Activated naive CD4-positive, alpha-beta T cell treated with anti-CD3 and anti-CD28 coated beads, Interleukin-2, amount 50 U/mL, for 16 hours (primary cell): ENCODE measurements around the gene PARN.
"Not testable (repeated sequence)": the region's sequence is repeated elsewhere in the genome, so short reads cannot be mapped to it uniquely, and the experiment has no call there.

ENCODE experiments used
- DNase-seq: peaks from one replicate; pipeline ENCODE4 v3.0.0-alpha.2; 2020

PARN gene

GRCh38 chr16:14566599-14566998, 63.5 kb downstream of the PARN start:
- no peak for DNase-seq

DNA sequence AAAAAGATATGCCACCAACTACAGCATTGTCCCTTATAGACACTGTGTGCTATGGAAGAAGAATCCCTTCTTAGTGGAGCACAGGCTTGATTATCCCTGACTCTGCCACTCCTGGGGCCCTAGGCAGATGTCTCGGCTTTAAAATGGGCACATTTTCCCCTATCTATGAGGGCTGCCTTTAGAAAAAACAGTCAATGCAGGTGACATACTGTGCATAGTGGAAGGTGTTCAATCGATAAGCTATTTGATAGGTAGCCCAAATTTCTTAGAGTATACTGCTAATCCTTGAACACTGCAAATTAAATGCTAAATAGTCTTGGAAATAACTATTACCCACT, 64.4 kb downstream of the PARN start:
- no peak for DNase-seq

DNA sequence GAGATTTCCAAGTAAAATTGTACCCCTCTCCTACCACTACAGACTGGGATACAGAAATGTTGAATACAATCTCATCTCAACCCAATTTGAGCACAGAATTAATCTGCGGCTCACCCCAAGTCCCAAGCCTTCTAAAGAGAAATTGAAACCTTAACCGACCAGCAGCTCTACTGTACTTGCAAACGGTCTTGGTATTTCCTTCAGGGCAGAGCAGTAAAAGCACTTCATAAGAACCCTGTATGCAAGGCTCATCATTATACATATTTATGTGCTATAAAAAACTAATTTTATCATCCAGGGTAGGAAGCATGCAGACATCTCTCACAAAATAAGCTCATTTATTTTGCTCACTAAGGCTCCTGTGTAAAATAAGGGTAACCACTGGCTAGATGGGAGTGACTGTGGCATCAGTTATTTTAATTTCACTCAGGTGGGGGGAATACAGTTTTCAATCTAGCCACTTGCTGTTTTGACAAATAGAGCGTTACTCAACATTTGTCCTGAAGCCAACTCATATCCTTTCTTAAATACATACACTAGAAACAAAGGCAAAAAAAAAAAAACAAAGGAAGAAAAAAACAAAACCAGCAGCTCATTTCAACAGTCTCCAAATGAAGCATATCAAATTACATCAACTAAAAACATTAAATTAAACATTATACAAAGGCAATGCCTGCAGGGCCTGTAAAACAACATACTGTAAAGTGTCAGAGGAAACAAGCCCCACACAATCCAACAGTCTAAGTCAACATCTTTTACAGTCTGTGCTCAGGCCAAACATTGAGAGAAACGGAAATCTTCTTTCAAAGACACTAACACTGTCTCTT, 65.0 kb downstream of the PARN start:
- DNase-seq = no peak

GRCh38 chr16:14564323-14564722, 65.7 kb downstream of the PARN start:
- DNase-seq = no peak

DNA sequence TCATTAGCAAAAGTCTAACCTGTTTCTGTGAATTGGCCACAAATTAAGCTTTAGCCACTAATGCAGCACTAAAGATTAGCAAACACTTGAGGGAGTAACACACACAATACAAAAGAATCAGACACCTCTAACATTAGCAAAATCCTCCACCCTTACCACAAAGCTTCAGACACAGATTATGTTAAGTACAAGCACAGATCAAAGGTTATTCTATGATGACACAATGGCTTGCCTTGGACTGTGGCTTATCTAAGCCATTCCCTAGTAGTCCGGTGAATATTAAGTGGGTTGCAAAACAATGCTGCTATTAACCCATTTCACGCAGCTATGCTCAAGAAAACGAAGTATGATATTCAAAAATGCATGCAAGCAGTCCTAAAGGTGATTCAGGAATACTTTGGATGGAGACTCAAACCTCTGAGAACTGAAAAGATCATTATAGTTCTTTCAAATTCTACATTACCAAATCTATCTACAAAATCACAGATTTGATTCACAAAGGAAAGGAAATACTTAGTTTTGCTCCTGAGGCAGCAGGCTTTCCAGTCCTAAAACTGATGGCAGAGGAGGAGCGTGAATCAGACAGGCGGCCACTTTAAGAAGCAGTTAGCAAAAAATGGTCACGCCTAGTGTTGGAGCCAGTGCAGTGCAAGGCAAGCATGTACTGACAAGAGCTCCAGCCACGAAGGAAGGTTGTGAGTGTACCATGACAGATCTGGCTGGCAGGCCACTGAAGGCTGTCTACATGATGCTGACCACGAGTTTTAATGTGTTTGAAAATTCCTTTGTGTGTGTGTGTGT, 67.2 kb downstream of the PARN start:
- DNase-seq = no peak

DNA sequence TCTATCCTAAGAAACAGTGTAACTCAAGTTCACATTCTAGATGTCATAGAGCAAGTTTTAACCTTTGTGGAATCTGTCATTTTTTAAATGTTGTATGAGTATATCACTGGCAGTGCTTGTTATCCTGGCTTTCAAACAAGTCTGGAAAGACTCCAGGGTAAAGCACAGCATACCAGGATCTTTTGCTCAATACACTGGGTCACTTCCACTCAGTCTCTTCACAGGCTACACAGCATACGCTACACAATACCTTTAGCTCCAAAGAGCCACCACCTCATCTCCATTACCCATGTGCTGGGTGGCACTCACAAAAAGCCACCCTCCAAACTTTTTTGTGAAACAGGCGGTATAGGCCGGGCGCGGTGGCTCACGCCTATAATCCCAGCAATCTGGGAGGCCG, 69.5 kb downstream of the PARN start:
- no peak for DNase-seq

DNA sequence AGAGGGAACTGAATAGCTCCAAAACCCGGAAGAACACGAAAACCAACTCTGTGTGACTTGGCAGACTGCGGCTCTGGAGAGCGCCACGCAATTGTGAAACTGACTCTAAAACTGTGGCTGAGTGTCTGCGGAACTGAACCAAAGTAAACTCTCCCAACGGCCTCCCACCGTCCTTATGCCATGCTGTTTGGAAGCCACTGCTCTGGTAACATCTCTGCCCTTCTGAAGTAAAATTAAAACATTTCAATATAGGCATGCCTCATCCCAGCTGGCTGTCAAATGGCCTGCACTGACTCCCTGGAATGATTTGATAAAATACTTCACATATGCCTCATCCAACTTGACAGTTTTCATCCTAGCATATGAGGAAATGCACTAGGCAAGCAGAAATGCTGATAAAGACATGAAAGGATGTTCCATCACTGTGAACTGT, 70.2 kb downstream of the PARN start:
- no peak for DNase-seq

DNA sequence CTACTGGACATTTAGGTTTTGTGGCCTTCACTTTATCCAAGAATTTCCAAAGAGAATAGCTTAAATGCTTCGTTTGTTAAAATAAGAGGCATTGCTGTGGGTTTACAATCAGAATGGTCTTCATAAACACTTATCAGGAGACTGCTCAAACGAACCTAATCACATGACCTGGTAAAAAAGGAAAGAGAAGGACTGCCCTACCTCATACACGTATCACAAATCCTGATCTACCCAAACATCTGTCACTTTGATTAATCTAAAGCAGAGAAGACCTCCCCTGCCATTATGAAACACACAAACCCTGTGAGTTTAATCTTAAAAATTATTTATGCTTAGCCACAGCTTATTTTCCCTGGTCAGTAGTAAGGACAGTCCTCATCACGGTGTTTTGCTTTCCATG, 76.6 kb downstream of the PARN start:
- no peak for DNase-seq

- no peak for DNase-seq
Measured at GRCh38 chr16:14549789-14550153, 80.3 kb downstream of the PARN start.

- no peak for DNase-seq
Measured at GRCh38 chr16:14548933-14549788, 80.9 kb downstream of the PARN start.

DNA sequence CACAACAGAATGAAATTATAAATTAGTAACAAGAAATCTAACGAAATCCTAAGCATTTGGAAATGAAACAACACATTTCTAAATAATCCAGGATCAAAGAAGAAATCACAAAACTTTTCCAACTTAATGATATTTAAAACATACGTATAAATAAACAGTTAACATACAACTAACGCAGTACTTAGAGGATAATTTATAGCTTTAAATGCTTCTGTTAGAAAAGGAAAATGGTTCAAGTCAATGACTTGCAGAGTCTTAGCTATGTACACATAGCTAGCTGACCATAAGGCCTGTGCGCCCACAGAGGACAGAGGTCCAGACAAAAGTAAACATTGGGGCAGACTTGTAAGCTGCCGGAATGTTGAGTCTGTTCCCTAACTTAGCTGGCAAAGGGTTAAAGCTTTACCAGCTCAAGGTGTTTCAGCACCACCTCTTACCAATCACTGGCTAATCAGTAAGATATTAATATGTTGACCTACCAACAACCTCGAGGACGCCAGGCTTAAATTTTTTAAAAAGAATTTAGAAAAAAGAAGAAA, 84.6 kb downstream of the PARN start:
- DNase-seq = no peak

DNA sequence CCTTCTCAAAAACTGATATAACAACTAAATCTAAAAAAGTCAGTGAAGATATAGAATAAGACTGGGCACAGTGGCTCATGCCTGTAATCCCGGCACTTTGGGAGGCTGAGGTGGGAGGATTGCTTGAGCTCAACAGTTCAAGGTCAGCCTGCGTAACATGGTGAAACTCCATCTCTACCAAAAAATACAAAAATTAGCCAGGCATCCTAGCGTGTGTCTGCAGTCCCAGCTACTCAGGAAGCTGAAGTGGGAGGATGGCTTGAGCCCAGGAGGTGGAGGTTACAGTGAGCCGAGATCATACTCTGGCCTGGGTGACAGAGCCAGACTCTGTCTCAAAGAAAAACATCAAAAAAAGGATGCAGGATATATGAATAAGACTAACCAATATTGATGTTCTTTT, 85.2 kb downstream of the PARN start:
- not testable (repeated sequence) for DNase-seq

- no peak for DNase-seq
Measured at GRCh38 chr16:14539631-14540030, 90.4 kb downstream of the PARN start.

GRCh38 chr16:14539156-14539555, 90.9 kb downstream of the PARN start:
- no peak for DNase-seq

- no peak for DNase-seq
Measured at GRCh38 chr16:14538604-14539003, 91.5 kb downstream of the PARN start.

GRCh38 chr16:14531613-14532012, 98.4 kb downstream of the PARN start:
- no peak for DNase-seq

GRCh38 chr16:14531101-14531500, 99.0 kb downstream of the PARN start:
- no peak for DNase-seq

- DNase-seq = no peak
Measured at GRCh38 chr16:14530046-14530445, 100.0 kb downstream of the PARN start.

GRCh38 chr16:14529010-14529669, 100.9 kb downstream of the PARN start:
- DNase-seq = peak; percentile 58

- DNase-seq = no peak
Measured at GRCh38 chr16:14528306-14528705, 101.8 kb downstream of the PARN start.

DNA sequence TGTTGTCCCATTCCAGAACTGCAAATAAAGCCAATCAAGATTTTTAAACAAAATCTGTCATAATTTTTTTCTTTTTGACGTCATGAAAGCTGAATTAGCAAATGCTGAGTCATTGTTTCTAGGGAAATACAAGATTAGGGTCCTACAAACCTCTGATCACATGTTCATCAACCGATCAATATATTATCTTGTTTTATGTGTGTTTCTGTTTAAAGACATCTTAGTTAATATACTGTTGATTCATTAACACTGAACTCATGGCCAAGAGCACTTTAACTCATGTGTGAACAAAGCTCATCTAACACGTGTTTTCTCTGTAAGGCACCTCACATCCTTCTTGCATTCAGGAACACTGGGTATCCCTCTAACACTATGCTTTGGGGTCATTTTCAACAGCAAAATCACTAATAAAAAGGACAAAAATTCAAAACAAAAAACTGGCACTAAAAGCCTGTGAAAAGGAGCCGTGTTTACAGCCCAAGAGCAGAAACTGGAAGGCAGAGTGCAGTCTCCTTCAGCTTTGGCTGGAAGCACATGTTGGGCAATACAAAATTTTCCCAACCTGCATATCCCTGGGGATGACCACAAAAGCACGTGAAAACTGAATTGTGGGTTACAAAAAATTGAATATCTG, 102.5 kb downstream of the PARN start:
- DNase-seq = no peak

GRCh38 chr16:14525596-14525995, 104.5 kb downstream of the PARN start:
- DNase-seq = no peak
